Kidney (tissue), 14 donors: ENCODE data around the gene SCAF1. TPM values are rescaled to one million over a fixed set of nuclear protein-coding genes. Genes with fewer than 3 reads are reported as not detected.

Source experiments
- DNase-seq, 5 donors: peaks; one replicate each; pipeline ENCODE4 v3.0.0-alpha.2; 2013 to 2020
- FAIRE-seq: peaks from 2 replicates; lab custom pipeline; 2012; peaks lifted over from hg19 to GRCh38; lab: Jason Lieb, UNC
- H3K27ac ChIP-seq, 2 donors: one replicate each; pipeline ENCODE4 v1.7.0; 2013; ENCODE audit warnings: low read depth in 2 of 2, low read length in 2 of 2, inconsistent platforms in 1 of 2
- H3K27me3 ChIP-seq: one replicate; pipeline ENCODE4 v1.7.1; 2013; ENCODE audit warnings: low read length, inconsistent platforms; ENCODE audit not compliant: control insufficient read depth, insufficient read depth
- H3K36me3 ChIP-seq, 3 donors: one replicate each; pipeline versions ENCODE4 v1.7.0 to v1.7.1; 2013; ENCODE audit warnings: low read length in 3 of 3, control low read depth in 1 of 3, inconsistent platforms in 1 of 3; ENCODE audit not compliant: insufficient read depth in 3 of 3, control insufficient read depth in 2 of 3
- H3K4me1 ChIP-seq, 3 donors: one replicate each; pipeline versions ENCODE4 v1.7.0 to v1.7.1; 2013; ENCODE audit warnings: low read length in 3 of 3, inconsistent platforms in 1 of 3, low read depth in 1 of 3; ENCODE audit not compliant: control insufficient read depth in 2 of 3, insufficient read depth in 2 of 3
- H3K4me3 ChIP-seq, 3 donors: one replicate each; pipeline versions ENCODE4 v1.7.0 to v1.8.1; 2013; ENCODE audit warnings: low read length in 3 of 3, control low read depth in 1 of 3, inconsistent platforms in 1 of 3
- H3K9ac ChIP-seq, 3 donors: one replicate each; pipeline versions ENCODE4 v1.7.0 to v1.7.1; 2013; ENCODE audit warnings: low read length in 3 of 3, control low read depth in 1 of 3, inconsistent platforms in 1 of 3
- H3K9me3 ChIP-seq, 3 donors: one replicate each; pipeline versions ENCODE4 v1.7.0 to v1.7.1; 2013; ENCODE audit warnings: low read length in 3 of 3, control low read depth in 1 of 3, inconsistent platforms in 1 of 3; ENCODE audit not compliant: control insufficient read depth in 2 of 3, insufficient read depth in 1 of 3
- CTCF ChIP-seq: IDR thresholded peaks from 3 replicates; pipeline ENCODE4 v1.5.1; 2012; ENCODE audit warnings: mild to moderate bottlenecking, moderate library complexity, borderline replicate concordance; ENCODE audit not compliant: insufficient read depth; ENCODE audit errors: extremely low read depth
- intact Hi-C: fragments of 100-400 bp; cut with DNase I; formaldehyde crosslinking; loops from one replicate; pipeline ENCODE4 v1.11.1; 2022
- polyA plus RNA-seq: library from polyadenylated mRNA; stranded (reverse); fragments of 350-450 nt; fragmentation: Illumina TruSeq; extraction: RNeasy Lipid Tissue Mini Kit (QIAGEN cat#74804); gene quantifications from one replicate; pipeline ENCODE4 v1.2.3, GENCODE V29; 2014; ENCODE audit warnings: low read depth, low replicate concordance; ENCODE audit not compliant: insufficient read depth
- total RNA-seq: library from RNA; stranded (reverse); fragmentation: NEBNext Ultra II Directional; extraction: Animal tissue kit (Norgen Biotek cat#: 25700); gene quantifications from one replicate; pipeline ENCODE4 v1.2.1, GENCODE V29; 2021
- donor health status: control.
- donor health status: control.
- donor health status: control.
- donor health status: control.
- donor health status: control.
- donor health status: DM: yes; HTN: yes; CAD: no.
- donor health status: Normal renal cell carcinoma (clear cell type).

SCAF1 gene
- total and polyA plus RNA-seq, 2 donors from 2014 or later = 18.1 to 69.0 TPM

- Histone ChIP-seq H3K36me3 (peaks cover 0 to 24% (median 22%) of the 10 kb centered on the region in 3 donors), H3K9me3 (no peaks in the 10 kb centered on the region), H3K4me3 (no peak overlapping the region), H3K27me3 (no peaks in the 10 kb centered on the region), H3K27ac (no peak overlapping the region), H3K4me1 (peaks cover 0 to 17% (median 6%) of the 10 kb centered on the region in 3 donors), H3K9ac (no peak overlapping the region)
- intact Hi-C loops = no loop called here
- TF ChIP-seq CTCF = no peak
- FAIRE-seq (no peak), DNase-seq (peak in 1 of 5 donors; percentile 4)
These were observed 42.4 kb downstream of the SCAF1 start for GRCh38 chr19:49684251-49684982.

GRCh38 chr19:49684983-49685553, 43.1 kb downstream of the SCAF1 start:
- TF ChIP-seq CTCF = no peak
- DNase-seq (peak in 1 of 5 donors; percentile 3), FAIRE-seq (no peak)
- Histone ChIP-seq H3K27ac (no peak overlapping the region), H3K4me3 (no peak overlapping the region), H3K9ac (no peak overlapping the region), H3K27me3 (no peaks in the 10 kb centered on the region), H3K9me3 (no peaks in the 10 kb centered on the region), H3K4me1 (peaks cover 0 to 21% (median 6%) of the 10 kb centered on the region in 3 donors), H3K36me3 (peaks cover 0 to 24% (median 22%) of the 10 kb centered on the region in 3 donors)
- intact Hi-C loops = no loop called here

GRCh38 chr19:49685845-49686332, 43.9 kb downstream of the SCAF1 start:
- peak in 1 of 5 donors; percentile 56 for DNase-seq
- no peak for TF ChIP-seq CTCF
- no peak overlapping the region for H3K4me3 ChIP-seq
- no peak overlapping the region for H3K27ac ChIP-seq
- no peak overlapping the region for H3K9ac ChIP-seq
- intact Hi-C loops = no loop called here
- no peaks in the 10 kb centered on the region for H3K9me3 ChIP-seq
- no peaks in the 10 kb centered on the region for H3K27me3 ChIP-seq
- H3K4me1 ChIP-seq = peaks cover 0 to 20% (median 5%) of the 10 kb centered on the region in 3 donors
- peaks cover 0 to 24% (median 22%) of the 10 kb centered on the region in 3 donors for H3K36me3 ChIP-seq
- no peak for FAIRE-seq
